ENCODE results near the gene SLC39A9.

Gene SLC39A9

GRCh38 chr14:69432364-69432763 lies 33.9 kb downstream of the SLC39A9 start:
- Histone ChIP-seq H3K27ac (no peak overlapping the region), H3K36me3 (peaks cover 45% of the 10 kb centered on the region), H3K9ac (no peak overlapping the region), H3K4me3 (no peak overlapping the region), H3K27me3 (no peaks in the 10 kb centered on the region), H3K4me2 (no peak overlapping the region), H3K9me3 (peaks cover 34% of the 10 kb centered on the region), H4K20me1 (no peaks in the 10 kb centered on the region), H3K4me1 (no peaks in the 10 kb centered on the region)
- TF ChIP-seq Cebpa-rat (IDR thresholded peaks at IDR 0.05) = no peak

GRCh38 chr14:69439521-69440270 lies 41.2 kb downstream of the SLC39A9 start:
- no peak overlapping the region for H3K4me2 ChIP-seq
- no peak for TF ChIP-seq Cebpa-rat (IDR thresholded peaks at IDR 0.05)
- no peaks in the 10 kb centered on the region for H3K27me3 ChIP-seq
- H3K4me3 ChIP-seq = no peak overlapping the region
- no peaks in the 10 kb centered on the region for H4K20me1 ChIP-seq
- H3K9ac ChIP-seq = no peak overlapping the region
- peaks cover 37% of the 10 kb centered on the region for H3K4me1 ChIP-seq
- peaks cover 45% of the 10 kb centered on the region for H3K36me3 ChIP-seq
- H3K27ac ChIP-seq = 0 out of 2 replicates have a peak overlapping the region, but pooled peaks have one; percentile 97
- H3K9me3 ChIP-seq = peaks cover 29% of the 10 kb centered on the region

GRCh38 chr14:69441948-69442347 lies 43.5 kb downstream of the SLC39A9 start:
- no peaks in the 10 kb centered on the region for H4K20me1 ChIP-seq
- peak overlapping the region; percentile 48; the same call in 1 of the 2 replicates for H3K4me3 ChIP-seq
- peak overlapping the region; percentile 80 for H3K9ac ChIP-seq
- H3K4me1 ChIP-seq = peaks cover 37% of the 10 kb centered on the region
- peaks cover 21% of the 10 kb centered on the region for H3K9me3 ChIP-seq
- peak; percentile 95 for TF ChIP-seq Cebpa-rat (IDR thresholded peaks at IDR 0.05)
- no peaks in the 10 kb centered on the region for H3K27me3 ChIP-seq
- H3K36me3 ChIP-seq = peaks cover 56% of the 10 kb centered on the region
- H3K4me2 ChIP-seq = peak overlapping the region; percentile 81
- peak overlapping the region; percentile 97 for H3K27ac ChIP-seq

- peaks cover 37% of the 10 kb centered on the region for H3K4me1 ChIP-seq
- H3K27me3 ChIP-seq = no peaks in the 10 kb centered on the region
- TF ChIP-seq Cebpa-rat (IDR thresholded peaks at IDR 0.05) = no peak
- no peaks in the 10 kb centered on the region for H4K20me1 ChIP-seq
- H3K27ac ChIP-seq = peak overlapping the region; percentile 97; the same call in 1 of the 2 replicates
- H3K4me3 ChIP-seq = no peak overlapping the region
- peaks cover 70% of the 10 kb centered on the region for H3K36me3 ChIP-seq
- no peak overlapping the region for H3K9ac ChIP-seq
- H3K9me3 ChIP-seq = peaks cover 32% of the 10 kb centered on the region
- peak overlapping the region; percentile 81 for H3K4me2 ChIP-seq
Measured at GRCh38 chr14:69443296-69443805, 44.9 kb downstream of the SLC39A9 start.

- Histone ChIP-seq H3K27me3 (no peaks in the 10 kb centered on the region), H4K20me1 (no peaks in the 10 kb centered on the region), H3K9me3 (peaks cover 20% of the 10 kb centered on the region), H3K27ac (no peak overlapping the region), H3K4me1 (no peaks in the 10 kb centered on the region), H3K36me3 (peaks cover 64% of the 10 kb centered on the region), H3K9ac (no peak overlapping the region), H3K4me3 (no peak overlapping the region), H3K4me2 (no peak overlapping the region)
- no peak for TF ChIP-seq Cebpa-rat (IDR thresholded peaks at IDR 0.05)
Measured at GRCh38 chr14:69449216-69449615, 50.7 kb downstream of the SLC39A9 start.

- no peaks in the 10 kb centered on the region for H3K27me3 ChIP-seq
- no peak overlapping the region for H3K27ac ChIP-seq
- H3K36me3 ChIP-seq = peaks cover 63% of the 10 kb centered on the region
- TF ChIP-seq Cebpa-rat (IDR thresholded peaks at IDR 0.05) = no peak
- no peak overlapping the region for H3K4me3 ChIP-seq
- no peak overlapping the region for H3K9ac ChIP-seq
- peaks cover 10% of the 10 kb centered on the region for H3K9me3 ChIP-seq
- H3K4me2 ChIP-seq = no peak overlapping the region
- no peaks in the 10 kb centered on the region for H3K4me1 ChIP-seq
- H4K20me1 ChIP-seq = no peaks in the 10 kb centered on the region
Measured at GRCh38 chr14:69451941-69452340, 53.4 kb downstream of the SLC39A9 start.

- TF ChIP-seq Cebpa-rat (IDR thresholded peaks at IDR 0.05) = no peak
- peaks cover 61% of the 10 kb centered on the region for H3K36me3 ChIP-seq
Measured at GRCh38 chr14:69458350-69458749, 59.9 kb downstream of the SLC39A9 start.

GRCh38 chr14:69459122-69459521 lies 60.6 kb downstream of the SLC39A9 start:
- H3K9ac ChIP-seq = no peak overlapping the region
- H3K27ac ChIP-seq = no peak overlapping the region
- no peak overlapping the region for H3K4me3 ChIP-seq
- peaks cover 8% of the 10 kb centered on the region; the same call in 1 of the 2 replicates for H4K20me1 ChIP-seq
- peaks cover 55% of the 10 kb centered on the region for H3K36me3 ChIP-seq
- H3K4me2 ChIP-seq = no peak overlapping the region
- H3K9me3 ChIP-seq = no peaks in the 10 kb centered on the region
- H3K4me1 ChIP-seq = peaks cover 19% of the 10 kb centered on the region
- TF ChIP-seq Cebpa-rat (IDR thresholded peaks at IDR 0.05) = no peak
- H3K27me3 ChIP-seq = no peaks in the 10 kb centered on the region

More at GRCh38 chr14:69458350-69458749, 59.9 kb downstream of the SLC39A9 start:
- H3K9ac ChIP-seq = no peak overlapping the region
- no peak overlapping the region for H3K4me2 ChIP-seq
- H3K4me1 ChIP-seq = peaks cover 19% of the 10 kb centered on the region
- H3K27ac ChIP-seq = no peak overlapping the region
- no peak overlapping the region for H3K4me3 ChIP-seq
- peaks cover 8% of the 10 kb centered on the region; the same call in 1 of the 2 replicates for H4K20me1 ChIP-seq
- H3K9me3 ChIP-seq = no peaks in the 10 kb centered on the region
- H3K27me3 ChIP-seq = no peaks in the 10 kb centered on the region

- Histone ChIP-seq H3K36me3 (peaks cover 51% of the 10 kb centered on the region), H3K4me3 (no peak overlapping the region)
Measured at GRCh38 chr14:69460093-69460701, 61.7 kb downstream of the SLC39A9 start.

GRCh38 chr14:69464379-69464778 lies 65.9 kb downstream of the SLC39A9 start:
- Histone ChIP-seq H3K4me1 (peaks cover 19% of the 10 kb centered on the region), H4K20me1 (peaks cover 8% of the 10 kb centered on the region; the same call in 1 of the 2 replicates), H3K4me3 (no peak overlapping the region), H3K4me2 (no peak overlapping the region), H3K9me3 (no peaks in the 10 kb centered on the region), H3K27me3 (no peaks in the 10 kb centered on the region), H3K9ac (no peak overlapping the region), H3K36me3 (peaks cover 11% of the 10 kb centered on the region), H3K27ac (no peak overlapping the region)
- no peak for TF ChIP-seq Cebpa-rat (IDR thresholded peaks at IDR 0.05)

More at GRCh38 chr14:69460093-69460701, 61.7 kb downstream of the SLC39A9 start:
- H4K20me1 ChIP-seq = peaks cover 8% of the 10 kb centered on the region; the same call in 1 of the 2 replicates
- H3K27me3 ChIP-seq = no peaks in the 10 kb centered on the region
- no peak overlapping the region for H3K4me2 ChIP-seq
- no peak for TF ChIP-seq Cebpa-rat (IDR thresholded peaks at IDR 0.05)
- no peak overlapping the region for H3K27ac ChIP-seq
- H3K4me1 ChIP-seq = peaks cover 19% of the 10 kb centered on the region
- H3K9ac ChIP-seq = no peak overlapping the region
- H3K9me3 ChIP-seq = no peaks in the 10 kb centered on the region
